GM18861 (cell line): ENCODE results near the gene EFS.
"Not testable (repeated sequence)": the region's sequence is repeated elsewhere in the genome, so short reads cannot be mapped to it uniquely, and the experiment has no call there.

Experiments used
- ATAC-seq: cut with Tn5 transposase; IDR thresholded peaks from one replicate; pipeline ENCODE4 v1.9.1; 2021; ENCODE audit not compliant: unreplicated experiment

The EFS gene

GRCh38 chr14:23365036-23365731 is at the start of gene EFS:
TSS of gene EFS (minus strand) at chr14:23365172. CDS start at chr14:23365025, 147 bp downstream.
- no peak for ATAC-seq

- no peak for ATAC-seq
These were observed 49.3 kb upstream of the EFS start for GRCh38 chr14:23414254-23414653.

- ATAC-seq: no peak
These were observed 48.7 kb upstream of the EFS start for GRCh38 chr14:23413681-23414080.

- no peak for ATAC-seq
These were observed 46.9 kb upstream of the EFS start for GRCh38 chr14:23411563-23412525.

- no peak for ATAC-seq
These were observed 45.1 kb upstream of the EFS start for GRCh38 chr14:23409966-23410635.

- no peak for ATAC-seq
These were observed 44.5 kb upstream of the EFS start for GRCh38 chr14:23409475-23409874.

- no peak for ATAC-seq
These were observed 43.3 kb upstream of the EFS start for GRCh38 chr14:23408307-23408630.

GRCh38 chr14:23407516-23408306 is 42.7 kb upstream of the EFS start, which contains the start of gene MYH6:
TSS of gene MYH6 (minus strand) at chr14:23408273. CDS start at chr14:23407223, 1,050 bp downstream.
- ATAC-seq: no peak

- ATAC-seq: no peak
These were observed 41.9 kb upstream of the EFS start for GRCh38 chr14:23406725-23407355.

GRCh38 chr14:23406244-23406643 is 41.3 kb upstream of the EFS start:
- ATAC-seq: peak; percentile 73

GRCh38 chr14:23405516-23406025 is 40.6 kb upstream of the EFS start:
- ATAC-seq: no peak

- ATAC-seq: no peak
These were observed 40.1 kb upstream of the EFS start for GRCh38 chr14:23405096-23405495.

- ATAC-seq: no peak
These were observed 39.4 kb upstream of the EFS start for GRCh38 chr14:23404331-23404900.

- no peak for ATAC-seq
These were observed 38.9 kb upstream of the EFS start for GRCh38 chr14:23403908-23404307.

- no peak for ATAC-seq
These were observed 38.1 kb upstream of the EFS start for GRCh38 chr14:23403139-23403438.

GRCh38 chr14:23402296-23403138 is 37.5 kb upstream of the EFS start:
- ATAC-seq: no peak

- no peak for ATAC-seq
These were observed 36.3 kb upstream of the EFS start for GRCh38 chr14:23401291-23401690.

GRCh38 chr14:23400496-23401149 is 35.7 kb upstream of the EFS start:
- ATAC-seq: not testable (repeated sequence)
